HL-60 (cell line): ENCODE results near the gene SEC22C.

Source experiments
- DNase-seq, 2 experiments: peaks; one replicate each; pipeline ENCODE4 v3.0.0-alpha.2; 2010 to 2020; ENCODE audit warnings: low read depth in 1 of 2, low spot score in 1 of 2
- H3K27ac ChIP-seq: fragments of 250-450 bp; sonication (Bioruptor Pico); replicated peaks from 2 replicates; pipeline ENCODE4 v1.5.1; 2020; ENCODE audit warnings: mild to moderate bottlenecking, moderate library complexity
- H3K27me3 ChIP-seq: fragments of 250-450 bp; sonication (Bioruptor Pico); 2 replicates; pipeline ENCODE4 v1.5.1; 2021; ENCODE audit warnings: mild to moderate bottlenecking, moderate library complexity; ENCODE audit not compliant: insufficient read depth, poor library complexity, severe bottlenecking
- H3K4me3 ChIP-seq: replicated peaks from 2 replicates; pipeline ENCODE4 v1.5.1; 2011; ENCODE audit warnings: mild to moderate bottlenecking, control low read depth, low read length; ENCODE audit not compliant: insufficient read depth
- CTCF ChIP-seq: IDR thresholded peaks from one replicate; pipeline ENCODE4 v1.5.1; 2011; ENCODE audit warnings: low read length, control low read depth, inconsistent platforms; ENCODE audit not compliant: insufficient read depth
- GABPA ChIP-seq: IDR thresholded peaks from 2 replicates; pipeline ENCODE4 v1.6.1; 2012; ENCODE audit warnings: low read depth
- POLR2AphosphoS5 ChIP-seq: IDR thresholded peaks from 2 replicates; pipeline ENCODE4 v1.6.1; 2012; ENCODE audit warnings: low read depth
- REST ChIP-seq: IDR thresholded peaks from 2 replicates; pipeline ENCODE4 v1.6.1; 2012; ENCODE audit warnings: low read depth; ENCODE audit not compliant: insufficient replicate concordance
- SPI1 ChIP-seq: IDR thresholded peaks from 2 replicates; pipeline ENCODE4 v1.6.1; 2012; ENCODE audit warnings: low read depth, mild to moderate bottlenecking, borderline replicate concordance

The SEC22C gene

GRCh38 chr3:42602961-42603360, 21.2 kb upstream of the SEC22C start:
- Histone ChIP-seq H3K27me3 (no peaks in the 10 kb centered on the region), H3K27ac (no peak overlapping the region), H3K4me3 (no peak overlapping the region)
- no peak for TF ChIP-seq POLR2AphosphoS5
- TF ChIP-seq REST = no peak
- TF ChIP-seq GABPA = no peak
- no peak for TF ChIP-seq CTCF
- TF ChIP-seq SPI1 = no peak
- DNase-seq = no peak

GRCh38 chr3:42601896-42602581, 20.3 kb upstream of the SEC22C start:
- no peak for DNase-seq
- peak overlapping the region; percentile 84 for H3K4me3 ChIP-seq
- H3K27ac ChIP-seq = peak overlapping the region; percentile 84
- H3K27me3 ChIP-seq = no peaks in the 10 kb centered on the region
- TF ChIP-seq SPI1 (no peak), GABPA (no peak), CTCF (no peak), REST (no peak), POLR2AphosphoS5 (no peak)

- DNase-seq = peak; percentile 60 to 84
- Histone ChIP-seq H3K4me3 (peak overlapping the region; percentile 84), H3K27ac (peak overlapping the region; percentile 84), H3K27me3 (no peaks in the 10 kb centered on the region)
- TF ChIP-seq CTCF (no peak), POLR2AphosphoS5 (no peak; the same call in 1 of the 2 replicates), GABPA (peak; percentile 17; the same call in 1 of the 2 replicates), SPI1 (no peak)
Observed at GRCh38 chr3:42600958-42601675, 19.4 kb upstream of the SEC22C start.
